Prostate gland (tissue), 2 donors: Measurements from ENCODE around the gene WWP2.

Experiments used
- POLR2A ChIP-seq: fragments of 450-650 bp; IDR thresholded peaks from one replicate; pipeline ENCODE4 v1.6.1; 2016; ENCODE audit warnings: antibody characterized with exemption, mild to moderate bottlenecking
- POLR2AphosphoS5 ChIP-seq: sonication (generic); formaldehyde crosslinking; IDR thresholded peaks from one replicate; pipeline ENCODE4 v1.6.1; 2017; ENCODE audit warnings: antibody characterized with exemption
- TF ChIP-seq, protein P1 (sequence below), 4 experiments: fragments of 200-600 bp in 2 of 4; fragments of 450-650 bp in 2 of 4; sonication (generic) in 2 of 4; IDR thresholded peaks; 1 replicate in 3 of 4; 2 replicates in 1 of 4; pipeline ENCODE4 v1.5.1; 2016 to 2019; ENCODE audit warnings: antibody characterized with exemption in 4 of 4, mild to moderate bottlenecking in 2 of 4, moderate library complexity in 2 of 4

DNA sequence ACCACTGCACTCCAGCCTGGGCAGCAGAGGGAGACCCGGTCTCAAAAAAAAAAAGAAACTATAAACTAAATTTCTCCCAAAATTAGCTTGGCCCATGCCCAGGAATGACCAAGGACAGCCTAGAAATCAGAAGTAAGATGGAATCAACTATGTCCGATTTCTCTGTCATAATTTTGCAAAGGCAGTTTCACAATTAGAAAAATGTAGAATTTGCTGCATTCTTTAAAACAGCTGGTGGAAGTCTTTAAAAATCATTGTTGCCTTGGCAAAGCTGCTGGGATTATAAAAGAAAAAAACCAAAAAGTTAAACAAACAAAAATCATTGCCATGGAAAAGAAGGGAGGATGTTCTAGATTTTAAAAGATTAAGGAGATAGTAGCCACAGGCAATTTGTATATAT lies 32.4 kb downstream of the WWP2 start:
- TF ChIP-seq POLR2AphosphoS5 = no peak
- TF ChIP-seq, protein P1, sequence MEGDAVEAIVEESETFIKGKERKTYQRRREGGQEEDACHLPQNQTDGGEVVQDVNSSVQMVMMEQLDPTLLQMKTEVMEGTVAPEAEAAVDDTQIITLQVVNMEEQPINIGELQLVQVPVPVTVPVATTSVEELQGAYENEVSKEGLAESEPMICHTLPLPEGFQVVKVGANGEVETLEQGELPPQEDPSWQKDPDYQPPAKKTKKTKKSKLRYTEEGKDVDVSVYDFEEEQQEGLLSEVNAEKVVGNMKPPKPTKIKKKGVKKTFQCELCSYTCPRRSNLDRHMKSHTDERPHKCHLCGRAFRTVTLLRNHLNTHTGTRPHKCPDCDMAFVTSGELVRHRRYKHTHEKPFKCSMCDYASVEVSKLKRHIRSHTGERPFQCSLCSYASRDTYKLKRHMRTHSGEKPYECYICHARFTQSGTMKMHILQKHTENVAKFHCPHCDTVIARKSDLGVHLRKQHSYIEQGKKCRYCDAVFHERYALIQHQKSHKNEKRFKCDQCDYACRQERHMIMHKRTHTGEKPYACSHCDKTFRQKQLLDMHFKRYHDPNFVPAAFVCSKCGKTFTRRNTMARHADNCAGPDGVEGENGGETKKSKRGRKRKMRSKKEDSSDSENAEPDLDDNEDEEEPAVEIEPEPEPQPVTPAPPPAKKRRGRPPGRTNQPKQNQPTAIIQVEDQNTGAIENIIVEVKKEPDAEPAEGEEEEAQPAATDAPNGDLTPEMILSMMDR (IDR thresholded peaks at IDR 0.05) = no peak
- TF ChIP-seq POLR2A = no peak
